ENCODE measurements around the gene SKOR2. TPM values are rescaled to one million over a fixed set of nuclear protein-coding genes. Genes with fewer than 3 reads are reported as not detected.

Gene SKOR2
- total RNA-seq, 1 experiment from 2014 or later: not detected

DNA sequence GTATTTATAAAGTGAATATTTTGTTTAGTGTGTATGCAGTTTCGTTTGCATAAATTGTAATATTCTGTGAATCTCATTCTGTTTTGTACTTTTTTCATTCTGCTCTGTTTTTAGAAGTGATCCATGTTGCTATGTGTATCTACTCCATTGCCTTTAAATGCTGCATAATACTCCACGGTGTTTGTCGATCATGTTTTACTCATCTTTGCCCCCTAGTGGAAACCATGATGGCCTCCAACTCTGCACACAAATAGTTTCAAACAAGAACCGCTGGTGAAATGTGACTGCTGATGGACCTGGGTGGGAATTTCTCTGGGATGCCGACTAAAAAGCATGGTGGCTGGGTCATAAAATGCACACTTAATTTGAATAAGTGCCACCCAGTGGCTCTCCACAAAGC, 32.0 kb upstream of the SKOR2 start:
- H3K36me3 ChIP-seq (ENCODE audit: control insufficient read depth, insufficient read depth, low read length): no peaks in the 10 kb centered on the region
- no peaks in the 10 kb centered on the region for H3K9me3 ChIP-seq (ENCODE audit: control insufficient read depth, insufficient read depth, low read depth, low read length)
- ATAC-seq: peak; percentile 69; the same call in 1 of the 2 replicates
- no peak overlapping the region for H3K27ac ChIP-seq (ENCODE audit: low read length)
- in situ Hi-C loops (cut with HindIII; ENCODE audit: low pct_unique_long_range_greater_than_20kb, low sequenced_read_pairs) (no loop called here), intact Hi-C loops (cut with micrococcal nuclease; ENCODE audit: unreplicated experiment) (loop anchor here (2.0 to 5.0 kb wide), 2 partner anchors 69 to 181 kb away; no protein-coding TSS in a partner anchor)
- ChIA-PET CTCF (interaction anchor here (0.7 kb wide), 1 partner anchor 192 kb away, joined by 4 read pairs; no protein-coding TSS in a partner anchor), POLR2A (no interaction called here)
- BruUV-seq (replicated peaks): no TSS peak
- no peak for DNase-seq (ENCODE audit: low read depth, low spot score)
- no peaks in the 10 kb centered on the region for H3K27me3 ChIP-seq (ENCODE audit: control insufficient read depth, insufficient read depth, low read length)
- no peak for TF ChIP-seq TCF7L2 (IDR thresholded peaks at IDR 0.05; ENCODE audit: low read depth, low read length)
- TF ChIP-seq, protein P1, sequence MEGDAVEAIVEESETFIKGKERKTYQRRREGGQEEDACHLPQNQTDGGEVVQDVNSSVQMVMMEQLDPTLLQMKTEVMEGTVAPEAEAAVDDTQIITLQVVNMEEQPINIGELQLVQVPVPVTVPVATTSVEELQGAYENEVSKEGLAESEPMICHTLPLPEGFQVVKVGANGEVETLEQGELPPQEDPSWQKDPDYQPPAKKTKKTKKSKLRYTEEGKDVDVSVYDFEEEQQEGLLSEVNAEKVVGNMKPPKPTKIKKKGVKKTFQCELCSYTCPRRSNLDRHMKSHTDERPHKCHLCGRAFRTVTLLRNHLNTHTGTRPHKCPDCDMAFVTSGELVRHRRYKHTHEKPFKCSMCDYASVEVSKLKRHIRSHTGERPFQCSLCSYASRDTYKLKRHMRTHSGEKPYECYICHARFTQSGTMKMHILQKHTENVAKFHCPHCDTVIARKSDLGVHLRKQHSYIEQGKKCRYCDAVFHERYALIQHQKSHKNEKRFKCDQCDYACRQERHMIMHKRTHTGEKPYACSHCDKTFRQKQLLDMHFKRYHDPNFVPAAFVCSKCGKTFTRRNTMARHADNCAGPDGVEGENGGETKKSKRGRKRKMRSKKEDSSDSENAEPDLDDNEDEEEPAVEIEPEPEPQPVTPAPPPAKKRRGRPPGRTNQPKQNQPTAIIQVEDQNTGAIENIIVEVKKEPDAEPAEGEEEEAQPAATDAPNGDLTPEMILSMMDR (IDR thresholded peaks at IDR 0.05): peak; percentile 68
- H3K4me3 ChIP-seq (ENCODE audit: low read depth in 2 of 2, low read length in 2 of 2): no peak overlapping the region
- no peaks in the 10 kb centered on the region for H3K4me1 ChIP-seq (ENCODE audit: control insufficient read depth, insufficient read depth, low read length)

DNA sequence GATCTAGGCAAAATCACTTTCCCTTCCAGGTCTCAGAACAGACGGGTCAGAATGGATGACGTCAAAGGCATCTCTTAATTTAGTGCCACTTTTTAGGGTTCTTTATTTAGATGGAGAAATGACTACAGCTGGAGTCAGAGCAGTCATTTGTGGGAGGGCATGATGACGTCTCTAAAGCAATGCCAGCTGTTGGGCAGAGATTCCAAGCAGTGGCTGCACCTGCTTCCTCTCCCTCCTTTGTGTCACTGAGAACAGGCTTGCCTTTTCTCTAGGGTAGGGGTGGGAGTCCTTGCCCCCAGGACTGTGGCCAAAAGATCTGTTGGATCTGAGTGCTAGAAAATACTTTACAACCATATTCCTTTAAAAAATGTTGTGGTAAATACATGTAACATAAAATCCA, 28.7 kb upstream of the SKOR2 start:
- ChIA-PET POLR2A (no interaction called here), CTCF (interaction anchor here (0.6 kb wide), 1 partner anchor 420 kb away, joined by 5 read pairs; no protein-coding TSS in a partner anchor)
- Histone ChIP-seq H3K27ac (ENCODE audit: low read length) (no peak overlapping the region), H3K9me3 (ENCODE audit: control insufficient read depth, insufficient read depth, low read depth, low read length) (no peaks in the 10 kb centered on the region), H3K36me3 (ENCODE audit: control insufficient read depth, insufficient read depth, low read length) (no peaks in the 10 kb centered on the region), H3K4me3 (ENCODE audit: low read depth in 2 of 2, low read length in 2 of 2) (no peak overlapping the region), H3K27me3 (ENCODE audit: control insufficient read depth, insufficient read depth, low read length) (no peaks in the 10 kb centered on the region), H3K4me1 (ENCODE audit: control insufficient read depth, insufficient read depth, low read length) (no peaks in the 10 kb centered on the region)
- TF ChIP-seq SIN3A (IDR thresholded peaks at IDR 0.05; ENCODE audit: borderline replicate concordance, insufficient read depth, low read depth, low read length): no peak
- TF ChIP-seq, protein P1 (IDR thresholded peaks at IDR 0.05): no peak
- TF ChIP-seq, protein P2, sequence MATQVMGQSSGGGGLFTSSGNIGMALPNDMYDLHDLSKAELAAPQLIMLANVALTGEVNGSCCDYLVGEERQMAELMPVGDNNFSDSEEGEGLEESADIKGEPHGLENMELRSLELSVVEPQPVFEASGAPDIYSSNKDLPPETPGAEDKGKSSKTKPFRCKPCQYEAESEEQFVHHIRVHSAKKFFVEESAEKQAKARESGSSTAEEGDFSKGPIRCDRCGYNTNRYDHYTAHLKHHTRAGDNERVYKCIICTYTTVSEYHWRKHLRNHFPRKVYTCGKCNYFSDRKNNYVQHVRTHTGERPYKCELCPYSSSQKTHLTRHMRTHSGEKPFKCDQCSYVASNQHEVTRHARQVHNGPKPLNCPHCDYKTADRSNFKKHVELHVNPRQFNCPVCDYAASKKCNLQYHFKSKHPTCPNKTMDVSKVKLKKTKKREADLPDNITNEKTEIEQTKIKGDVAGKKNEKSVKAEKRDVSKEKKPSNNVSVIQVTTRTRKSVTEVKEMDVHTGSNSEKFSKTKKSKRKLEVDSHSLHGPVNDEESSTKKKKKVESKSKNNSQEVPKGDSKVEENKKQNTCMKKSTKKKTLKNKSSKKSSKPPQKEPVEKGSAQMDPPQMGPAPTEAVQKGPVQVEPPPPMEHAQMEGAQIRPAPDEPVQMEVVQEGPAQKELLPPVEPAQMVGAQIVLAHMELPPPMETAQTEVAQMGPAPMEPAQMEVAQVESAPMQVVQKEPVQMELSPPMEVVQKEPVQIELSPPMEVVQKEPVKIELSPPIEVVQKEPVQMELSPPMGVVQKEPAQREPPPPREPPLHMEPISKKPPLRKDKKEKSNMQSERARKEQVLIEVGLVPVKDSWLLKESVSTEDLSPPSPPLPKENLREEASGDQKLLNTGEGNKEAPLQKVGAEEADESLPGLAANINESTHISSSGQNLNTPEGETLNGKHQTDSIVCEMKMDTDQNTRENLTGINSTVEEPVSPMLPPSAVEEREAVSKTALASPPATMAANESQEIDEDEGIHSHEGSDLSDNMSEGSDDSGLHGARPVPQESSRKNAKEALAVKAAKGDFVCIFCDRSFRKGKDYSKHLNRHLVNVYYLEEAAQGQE (IDR thresholded peaks at IDR 0.05; ENCODE audit: insufficient read depth in 1 of 2, low read depth in 2 of 2, low read length in 1 of 2): no peak
- TF ChIP-seq POLR2AphosphoS5 (IDR thresholded peaks at IDR 0.05; ENCODE audit: low read depth, low read length): no peak
- no peak for TF ChIP-seq TCF7L2 (IDR thresholded peaks at IDR 0.05; ENCODE audit: low read depth, low read length)
- ATAC-seq (no peak), DNase-seq (ENCODE audit: low read depth, low spot score) (no peak)
- intact Hi-C loops (cut with micrococcal nuclease; ENCODE audit: unreplicated experiment): loop anchor here (5.0 kb wide), 1 partner anchor 178 kb away; no protein-coding TSS in a partner anchor
- in situ Hi-C loops (cut with HindIII; ENCODE audit: low pct_unique_long_range_greater_than_20kb, low sequenced_read_pairs): no loop called here
- no TSS peak for BruUV-seq (replicated peaks)
